Effector CD8-positive, alpha-beta T cell (primary cell): Measurements from ENCODE around the gene MAST3.
A peak's percentile ranks its signal among the peaks of the same experiment; 100 is the strongest.
"Not testable (repeated sequence)": the region's sequence is repeated elsewhere in the genome, so short reads cannot be mapped to it uniquely, and the experiment has no call there.

Experiments used
- DNase-seq: peaks from one replicate; lab custom pipeline; 2025; lab: John Stamatoyannopoulos, UW

The MAST3 gene

DNA sequence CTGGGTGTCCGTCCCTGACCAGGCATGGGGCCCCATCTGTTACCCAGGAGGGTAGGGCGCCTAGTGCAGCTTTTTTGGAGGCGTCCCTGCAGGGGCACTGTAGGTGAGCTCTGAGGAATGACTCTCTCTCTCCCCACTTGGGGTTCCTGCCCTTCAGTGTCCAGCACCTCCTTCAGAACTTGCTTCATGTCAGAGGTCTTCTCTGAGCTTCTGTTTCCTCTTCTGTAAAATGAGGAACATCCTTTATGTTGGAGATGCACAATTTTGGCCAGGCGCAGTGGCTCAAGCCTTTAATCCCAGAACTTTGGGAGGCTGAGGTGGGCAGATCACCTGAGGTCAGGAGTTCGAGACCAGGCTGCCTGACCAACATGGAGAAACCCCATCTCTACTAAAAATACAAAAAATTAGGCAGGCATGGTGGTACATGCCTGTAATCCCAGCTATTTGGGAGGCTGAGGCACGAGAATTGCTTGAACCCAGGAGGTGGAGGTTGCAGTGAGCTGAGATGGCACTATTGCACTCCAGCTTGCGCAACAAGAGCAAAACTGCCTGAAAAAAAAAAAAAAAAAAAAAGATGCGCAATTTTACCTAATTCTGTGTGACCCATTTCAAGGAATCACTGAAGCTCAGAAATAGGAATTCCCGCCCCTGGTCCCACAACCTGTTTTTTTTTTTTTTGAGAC lies 40.2 kb downstream of the MAST3 start:
- DNase-seq: no peak

DNA sequence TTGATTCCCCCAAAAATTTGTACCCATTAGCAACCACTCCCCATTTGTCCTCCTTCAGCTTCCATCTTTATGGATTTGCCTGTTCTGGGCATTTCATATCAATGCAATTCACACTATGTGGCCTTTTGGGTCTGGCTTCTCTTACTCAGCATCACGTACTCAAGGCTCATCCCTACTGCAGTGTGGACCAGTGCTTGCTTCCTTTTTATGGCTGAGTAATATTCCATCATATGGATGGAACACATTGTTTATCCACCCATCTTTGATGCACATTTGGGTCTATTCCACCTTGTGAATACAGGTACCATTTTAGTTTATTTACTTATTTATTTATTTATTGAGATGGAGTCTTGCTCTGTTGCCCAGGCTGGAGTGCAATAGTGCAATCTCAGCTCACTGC lies 42.9 kb downstream of the MAST3 start:
- DNase-seq: no peak

DNA sequence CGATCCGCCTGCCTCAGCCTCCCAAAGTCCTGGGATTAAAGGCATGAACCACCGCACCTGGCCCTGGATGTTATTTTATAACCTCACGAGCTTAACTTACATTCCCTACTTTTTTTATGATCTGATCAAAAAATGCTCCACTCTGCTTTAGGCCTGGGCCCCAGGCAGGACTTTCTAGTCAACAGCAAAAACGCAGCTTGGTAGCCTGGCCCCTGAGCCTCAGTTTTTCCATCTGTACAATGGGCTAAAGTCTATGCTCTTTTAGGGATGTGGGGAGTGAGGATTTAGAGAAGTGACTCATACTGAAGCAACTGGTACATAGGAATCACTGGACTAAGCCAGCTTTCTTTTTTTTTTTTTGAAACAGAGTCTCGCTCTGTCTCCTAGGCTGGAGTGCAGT lies 43.5 kb downstream of the MAST3 start:
- no peak for DNase-seq

DNA sequence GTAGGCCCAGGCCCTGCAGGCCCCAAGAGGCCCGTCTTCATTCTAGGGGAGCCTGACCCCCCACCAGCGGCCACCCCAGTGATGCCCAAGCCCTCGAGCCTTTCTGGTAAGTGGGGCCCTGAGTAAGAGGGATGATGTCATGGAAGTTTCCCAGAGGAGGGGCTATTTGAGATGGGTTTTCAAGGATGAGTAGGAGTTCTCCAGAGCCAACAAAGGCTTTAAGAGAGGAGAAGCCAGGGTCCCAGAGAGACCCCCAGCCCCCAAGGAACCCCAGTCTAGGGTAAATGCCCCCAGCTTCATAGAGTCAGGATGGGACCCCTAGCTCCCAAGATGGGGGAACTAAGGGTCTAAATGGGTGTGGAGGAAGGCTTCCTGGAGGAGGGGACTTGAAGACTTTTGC lies 46.3 kb downstream of the MAST3 start:
- DNase-seq: no peak

DNA sequence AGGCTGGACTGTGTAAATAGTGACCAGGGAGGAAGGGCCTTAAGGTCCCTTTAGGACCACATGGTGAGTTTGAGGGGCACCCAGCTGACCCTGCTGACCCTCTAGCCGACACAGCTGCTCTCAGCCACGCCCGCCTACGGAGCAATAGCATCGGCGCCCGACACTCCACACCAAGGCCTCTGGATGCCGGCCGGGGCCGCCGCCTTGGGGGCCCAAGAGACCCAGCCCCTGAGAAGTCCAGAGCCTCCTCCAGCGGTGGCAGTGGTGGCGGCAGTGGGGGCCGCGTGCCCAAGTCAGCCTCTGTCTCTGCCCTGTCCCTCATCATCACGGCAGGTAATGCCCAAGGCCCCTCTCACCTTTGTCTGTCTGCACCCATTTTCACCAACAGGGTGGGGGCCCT lies 46.8 kb downstream of the MAST3 start:
- no peak for DNase-seq

DNA sequence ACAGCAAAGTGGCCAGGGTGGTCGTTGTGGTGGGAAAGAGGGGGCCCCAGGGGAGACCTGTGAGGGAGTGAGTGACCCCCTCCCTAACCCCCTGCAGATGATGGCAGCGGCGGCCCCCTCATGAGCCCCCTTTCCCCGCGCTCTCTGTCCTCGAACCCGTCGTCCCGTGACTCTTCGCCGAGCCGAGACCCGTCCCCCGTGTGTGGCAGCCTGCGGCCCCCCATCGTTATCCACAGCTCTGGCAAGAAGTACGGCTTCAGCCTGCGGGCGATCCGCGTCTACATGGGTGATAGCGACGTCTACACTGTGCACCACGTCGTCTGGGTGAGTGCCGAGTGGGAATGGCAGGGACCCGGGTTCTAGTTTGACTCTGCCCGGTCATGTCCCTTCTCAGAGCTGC lies 47.3 kb downstream of the MAST3 start:
- DNase-seq: no peak

DNA sequence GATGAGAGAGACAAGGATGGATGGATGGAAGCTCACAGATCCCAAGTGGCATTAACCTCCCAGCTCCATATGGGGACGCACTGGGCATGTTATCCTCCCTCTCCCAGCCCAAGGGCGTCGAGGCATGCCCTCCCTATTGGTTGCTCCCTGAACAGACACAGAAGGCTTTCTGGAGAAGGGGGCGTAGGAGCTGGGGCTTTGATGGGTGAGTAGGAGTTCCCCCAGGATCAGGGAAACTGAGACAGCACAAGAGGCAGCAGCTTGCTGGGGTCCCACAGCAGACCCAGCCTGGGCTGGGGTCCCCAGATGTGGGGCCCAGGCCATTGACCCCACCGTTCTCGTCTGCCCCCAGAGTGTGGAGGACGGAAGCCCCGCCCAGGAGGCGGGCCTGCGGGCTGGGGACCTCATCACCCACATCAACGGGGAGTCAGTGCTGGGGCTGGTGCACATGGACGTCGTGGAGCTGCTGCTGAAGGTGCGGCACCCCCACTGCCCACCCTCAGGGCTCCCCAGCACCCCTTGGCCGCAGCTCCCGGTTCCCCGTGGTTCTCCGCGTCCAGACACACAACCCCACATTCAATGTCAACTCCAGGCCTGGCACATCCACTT lies 47.9 kb downstream of the MAST3 start:
- no peak for DNase-seq

DNA sequence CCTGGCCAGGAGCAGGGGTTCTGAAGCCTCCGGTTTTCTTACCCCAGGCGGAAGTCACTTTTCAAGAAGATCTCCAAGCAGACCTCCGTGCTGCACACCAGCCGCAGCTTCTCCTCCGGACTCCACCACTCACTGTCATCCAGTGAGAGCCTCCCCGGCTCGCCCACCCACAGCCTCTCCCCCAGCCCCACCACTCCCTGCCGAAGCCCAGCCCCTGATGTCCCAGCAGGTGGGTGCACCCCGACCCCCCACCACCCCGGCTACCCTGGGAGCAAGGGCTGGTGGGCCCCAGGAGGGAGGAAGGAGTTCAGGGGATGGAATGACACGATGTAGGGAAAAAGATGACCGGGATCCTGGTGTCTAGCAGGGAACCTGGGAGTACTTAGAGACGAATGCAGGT lies 49.8 kb downstream of the MAST3 start:
- DNase-seq: no peak

DNA sequence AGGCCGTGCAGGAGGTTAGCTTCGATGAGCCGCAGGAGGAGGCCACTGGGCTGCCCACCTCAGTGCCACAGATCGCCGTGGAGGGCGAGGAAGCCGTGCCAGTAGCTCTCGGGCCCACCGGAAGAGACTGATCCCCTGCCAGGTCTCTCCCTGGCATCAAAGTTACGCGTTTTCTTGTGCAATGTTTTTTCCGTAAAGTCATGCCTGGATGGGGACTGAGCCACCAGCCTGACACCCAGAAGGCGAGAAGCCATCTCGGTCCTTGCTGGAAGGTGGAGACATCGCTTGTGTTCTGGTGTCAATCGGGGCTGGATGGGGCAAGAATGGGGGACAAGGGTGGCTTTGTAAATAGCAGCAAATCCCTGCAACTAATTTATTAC lies 52.0 kb downstream of the MAST3 start:
- DNase-seq: no peak

DNA sequence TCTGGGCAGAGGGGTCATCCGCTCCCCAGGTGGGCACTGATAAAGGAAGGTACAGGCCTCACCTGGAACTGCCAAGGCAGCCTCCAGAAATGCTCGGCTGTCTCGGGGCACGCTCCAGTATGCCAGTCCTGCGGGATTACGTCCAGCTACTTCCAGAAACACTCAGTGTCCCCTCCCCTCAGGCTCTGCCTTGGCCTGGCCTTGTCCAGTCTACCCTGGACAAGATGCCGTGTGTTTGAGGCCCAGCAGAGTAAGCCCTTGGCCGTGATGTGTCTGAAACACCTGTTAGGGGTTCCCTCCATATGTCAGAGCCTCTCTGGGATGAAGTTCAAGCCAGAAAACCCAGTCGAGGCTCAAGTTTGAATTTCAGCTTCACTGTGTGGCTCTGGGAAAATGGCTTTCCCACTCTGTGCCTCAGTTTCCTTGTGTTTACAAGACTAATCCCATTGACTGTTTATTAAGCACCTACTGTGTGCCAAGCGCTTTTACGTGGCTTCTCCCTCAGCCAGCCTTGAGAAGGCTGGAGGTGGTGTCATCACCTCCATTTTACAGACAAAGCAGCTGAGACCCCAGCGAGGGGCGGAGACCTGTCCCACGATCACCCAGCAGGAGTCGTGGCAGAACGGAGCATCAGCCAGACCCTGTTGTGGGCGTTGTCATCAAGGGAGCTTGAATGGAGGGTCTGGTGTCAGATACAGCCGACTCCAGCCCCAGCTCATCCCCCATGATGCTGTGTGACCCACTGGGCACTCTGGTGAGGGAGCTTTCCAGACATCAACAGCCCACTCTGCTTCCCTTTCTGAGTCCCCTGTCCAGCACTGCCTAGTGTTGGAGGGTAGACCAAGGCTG lies 53.4 kb downstream of the MAST3 start:
- DNase-seq: no peak

DNA sequence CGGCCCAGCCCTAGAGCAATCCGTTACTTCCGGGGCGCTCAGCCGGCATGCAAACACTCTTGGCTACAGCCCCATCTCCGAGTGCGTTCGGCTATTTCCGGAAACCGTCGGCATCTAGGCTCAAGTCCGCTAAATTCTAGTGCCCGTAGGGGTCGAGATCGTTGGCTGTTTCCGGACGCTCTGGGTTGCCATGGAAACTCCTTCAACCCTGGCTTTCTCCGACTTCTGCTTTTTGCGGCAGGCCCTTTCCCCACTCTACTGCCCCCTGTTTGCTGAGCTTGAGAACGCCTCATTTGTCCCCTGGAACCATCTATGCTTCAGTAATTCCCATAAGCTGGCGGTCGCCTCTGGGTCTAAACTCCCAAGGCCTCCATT lies 54.9 kb downstream of the MAST3 start:
- DNase-seq: peak; percentile 97

DNA sequence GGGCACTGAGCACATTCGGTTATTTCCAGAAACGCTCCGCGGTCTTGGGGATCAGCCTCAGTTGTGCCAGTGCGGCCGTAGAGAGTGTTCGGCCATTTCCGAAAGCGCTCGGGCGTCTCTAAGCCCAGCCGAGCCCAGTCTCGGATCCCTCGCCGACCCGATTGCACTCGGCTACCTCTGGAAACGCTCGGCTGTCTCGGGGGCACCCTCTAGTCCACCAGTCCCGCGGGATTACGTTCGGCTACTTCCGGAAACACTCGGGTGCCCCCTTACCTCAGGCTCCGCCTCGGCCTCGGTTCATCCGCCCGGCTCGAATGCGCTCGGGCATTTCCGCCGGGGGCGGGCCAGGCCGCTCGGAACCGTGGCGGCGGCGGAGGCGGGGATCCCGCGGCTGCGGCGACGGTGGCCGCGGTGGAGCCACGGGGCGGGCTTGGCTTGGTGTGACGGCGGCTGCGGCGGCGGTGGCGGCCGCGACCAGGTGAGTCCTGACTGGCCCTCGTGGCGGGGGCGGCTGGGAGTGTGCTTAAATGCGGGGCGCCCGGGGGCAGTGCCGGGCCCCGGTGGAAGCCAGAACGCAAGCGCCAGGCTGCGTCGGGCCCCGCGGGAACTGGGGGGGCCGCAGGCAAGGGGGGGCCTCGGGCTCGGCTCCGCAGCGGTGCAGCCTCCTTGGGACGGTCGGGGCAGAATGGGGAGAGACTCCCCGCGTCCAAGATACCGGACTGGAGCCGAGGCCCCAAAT lies 55.4 kb downstream of the MAST3 start, which contains the start of gene PIK3R2:
Gene PIK3R2, plus strand, starts transcription at position 347 of the 739 bp plus-strand sequence. CDS start 2,717 bp downstream, outside the sequence.
- peak; percentile 100 for DNase-seq

DNA sequence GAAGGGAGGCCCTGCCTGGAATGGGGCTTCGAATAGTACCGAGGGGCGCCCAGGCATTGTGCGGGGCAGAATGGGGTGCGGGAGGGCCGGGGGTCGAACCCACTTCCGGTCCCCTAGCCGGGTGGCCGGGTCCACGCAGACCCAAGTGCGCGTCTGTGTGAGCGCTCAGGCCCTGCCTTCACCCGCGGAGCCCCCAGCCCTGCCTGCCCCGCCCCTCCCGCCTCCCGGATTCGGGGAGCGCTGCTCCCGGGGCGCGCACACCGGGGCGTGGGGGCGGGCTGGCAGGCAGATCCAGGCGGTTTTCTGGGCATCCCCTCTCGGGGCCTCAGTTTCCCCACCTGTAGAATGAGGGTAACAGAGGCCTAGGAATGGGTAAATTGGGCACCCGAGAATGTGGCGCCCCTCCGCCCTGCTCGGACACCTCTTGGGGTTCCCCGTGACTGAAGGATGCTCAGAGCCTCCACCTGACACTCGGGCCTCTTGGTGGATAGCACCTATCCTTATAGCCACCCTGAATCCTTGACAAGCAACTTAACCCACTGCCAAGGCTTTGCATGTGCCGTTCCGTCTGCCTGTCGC lies 56.1 kb downstream of the MAST3 start:
- DNase-seq: peak; percentile 40

DNA sequence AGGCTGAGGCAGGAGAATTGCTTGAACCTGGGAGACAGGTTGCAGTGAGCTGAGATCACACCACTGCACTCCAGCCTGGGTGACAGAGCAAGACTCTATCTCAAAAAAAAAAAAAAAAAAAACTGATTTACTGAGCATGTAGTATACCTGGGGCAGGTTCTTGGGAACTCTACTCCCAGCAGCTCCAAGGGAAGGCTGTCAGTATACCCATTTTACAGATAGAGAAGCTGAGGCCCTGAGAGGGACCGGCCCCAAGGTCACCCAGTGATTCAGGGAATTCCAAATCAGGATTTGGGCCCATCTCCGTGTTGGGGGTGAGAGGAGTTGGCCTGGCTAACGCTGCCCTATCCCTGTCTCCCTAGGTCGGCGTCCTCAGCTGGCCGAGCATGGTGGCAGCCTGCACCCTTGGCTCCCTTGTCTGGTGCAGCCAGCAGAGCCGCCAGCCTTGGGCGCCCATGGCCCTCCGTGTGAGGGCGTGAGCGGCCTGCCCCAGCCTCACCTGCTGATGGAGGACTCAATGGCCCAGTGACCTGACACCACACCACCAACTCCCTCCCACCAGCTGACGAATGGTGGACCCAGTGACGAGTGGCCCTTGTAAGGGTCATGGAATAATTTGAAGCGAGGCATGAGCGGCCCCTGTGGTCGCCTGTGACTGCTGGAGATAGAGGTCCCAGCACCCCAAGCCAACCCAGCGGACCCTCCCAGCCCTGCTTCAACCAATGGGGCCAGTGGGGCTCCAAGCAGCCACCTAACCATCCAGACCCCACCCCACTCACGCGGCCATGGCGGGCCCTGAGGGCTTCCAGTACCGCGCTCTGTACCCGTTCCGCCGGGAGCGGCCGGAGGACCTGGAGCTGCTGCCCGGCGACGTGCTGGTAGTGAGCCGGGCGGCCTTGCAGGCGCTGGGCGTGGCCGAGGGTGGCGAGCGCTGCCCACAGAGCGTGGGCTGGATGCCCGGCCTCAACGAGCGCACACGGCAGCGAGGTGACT lies 57.8 kb downstream of the MAST3 start:
- DNase-seq: no peak

DNA sequence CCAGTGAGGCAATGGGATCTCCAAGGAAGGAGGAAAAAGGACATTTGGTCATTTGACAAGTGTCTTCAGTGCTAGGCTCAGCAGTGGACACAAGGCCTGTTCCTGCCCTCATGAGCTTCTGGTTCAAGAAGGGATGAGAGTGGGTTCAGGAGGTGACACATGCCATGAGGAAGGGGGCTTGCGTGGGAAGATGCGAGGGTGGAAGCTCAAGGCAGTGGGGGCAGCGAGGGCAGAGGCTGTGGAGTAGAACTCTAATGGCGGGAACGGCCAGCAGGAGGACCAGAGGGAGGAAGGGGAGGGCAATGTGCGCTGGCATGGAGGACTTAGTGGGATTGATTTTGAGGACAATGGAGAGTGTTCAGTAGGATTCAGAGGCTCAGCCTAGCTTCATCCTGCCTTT lies 58.7 kb downstream of the MAST3 start:
- DNase-seq: no peak

DNA sequence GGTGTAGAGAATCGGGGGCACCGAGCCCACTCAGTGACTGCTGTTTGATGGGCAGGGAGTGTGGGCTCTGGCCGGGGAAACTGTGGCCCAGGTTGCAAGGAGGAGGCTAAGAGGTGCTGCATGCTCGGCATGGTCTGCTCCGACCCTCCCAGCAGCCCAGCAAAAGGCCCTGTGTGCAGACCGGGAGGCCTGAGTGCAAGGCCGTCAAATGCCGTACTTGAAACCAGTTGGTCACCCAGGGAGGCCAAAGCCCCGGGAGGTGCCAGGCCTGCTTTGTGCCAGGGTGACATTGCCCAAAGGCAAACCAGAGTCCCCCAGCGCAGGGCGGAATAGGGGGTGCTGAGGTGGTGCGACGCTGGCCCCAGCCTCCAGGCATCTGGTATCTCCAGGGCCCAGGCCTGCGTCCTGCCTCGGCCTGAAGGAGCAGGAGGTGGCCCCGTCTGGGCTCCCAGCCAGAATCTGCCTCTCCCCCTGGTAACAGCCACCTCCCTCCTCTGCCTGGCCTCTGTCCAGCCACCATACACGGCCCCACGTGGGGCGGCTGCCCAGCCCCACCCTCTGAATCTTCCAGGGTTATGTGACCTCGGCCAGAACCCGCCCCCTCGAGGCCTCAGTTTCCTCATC lies 59.4 kb downstream of the MAST3 start:
- DNase-seq: no peak

DNA sequence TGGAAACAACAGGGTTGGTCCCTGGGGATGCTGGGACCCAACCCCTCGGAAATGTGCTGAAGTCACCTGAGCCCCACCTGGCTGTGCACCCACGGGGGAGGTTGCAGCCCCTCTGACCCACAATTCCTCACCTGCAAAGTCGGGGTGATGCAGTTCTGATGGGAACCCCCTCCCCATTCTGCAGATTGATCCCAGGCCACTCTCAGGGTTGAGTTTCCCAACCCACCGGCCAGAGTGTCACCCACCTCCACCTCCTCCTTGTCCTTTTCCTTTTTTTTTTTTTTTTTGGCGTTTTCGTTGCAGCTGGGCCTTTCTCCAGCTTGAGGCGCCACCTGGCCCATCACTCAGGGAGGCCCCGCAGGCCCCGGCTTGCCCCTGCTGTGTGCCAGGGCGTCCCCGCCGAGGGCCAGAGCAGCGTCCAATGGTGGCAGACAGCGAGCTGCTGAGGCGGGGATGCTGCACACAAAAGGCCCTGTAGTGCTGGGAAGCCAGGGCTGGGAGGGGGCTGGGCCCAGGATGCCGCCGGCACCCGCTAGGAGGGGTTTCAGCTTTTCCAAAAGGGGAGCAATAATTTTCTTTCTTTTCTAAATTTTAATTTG lies 60.0 kb downstream of the MAST3 start:
- no peak for DNase-seq

DNA sequence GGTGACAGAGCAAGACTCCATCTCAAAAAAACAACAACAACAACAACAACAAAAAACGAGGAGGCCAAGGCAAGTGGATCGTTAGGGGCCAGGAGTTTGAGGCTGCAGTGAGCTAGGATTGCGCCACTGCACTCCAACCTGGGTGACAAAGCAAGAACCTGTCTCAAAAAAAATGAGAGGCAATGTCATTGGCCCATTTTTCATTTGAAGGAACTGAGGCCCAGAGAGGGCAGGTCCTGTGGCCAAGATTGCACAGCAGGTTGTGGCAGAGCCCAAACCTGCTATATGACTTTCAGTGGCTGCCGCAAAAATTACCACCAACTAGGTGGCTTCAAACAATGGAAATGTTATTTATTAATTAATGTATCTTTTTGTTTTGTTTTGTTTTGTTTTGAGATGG lies 60.9 kb downstream of the MAST3 start:
- DNase-seq: no peak

DNA sequence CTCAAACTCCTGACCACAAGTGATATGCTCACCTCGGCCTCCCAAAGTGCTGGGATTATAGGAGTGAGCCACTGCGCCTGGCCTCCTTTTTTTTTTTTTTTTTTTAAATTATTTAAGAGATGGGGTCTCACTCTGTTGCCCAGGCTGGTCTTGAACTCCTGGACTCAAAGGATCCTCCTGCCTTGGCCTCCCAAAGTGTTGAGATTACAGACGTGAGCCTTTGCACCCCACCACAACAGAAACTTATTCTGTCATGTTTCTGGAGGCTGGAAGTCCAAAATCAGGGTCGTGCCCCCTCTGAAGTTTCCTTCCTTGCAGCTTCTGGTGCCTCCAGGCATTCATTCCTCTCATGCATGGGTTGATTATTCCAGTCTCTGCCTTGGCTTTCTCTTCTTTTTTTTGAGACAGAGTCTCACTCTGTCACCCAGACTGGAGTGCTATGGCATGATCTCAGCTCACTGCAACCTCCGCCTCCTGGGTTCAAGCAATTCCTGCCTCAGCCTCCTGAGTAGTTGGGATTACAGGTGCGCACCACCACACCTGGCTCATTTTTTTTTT lies 61.6 kb downstream of the MAST3 start:
- not testable (repeated sequence) for DNase-seq

DNA sequence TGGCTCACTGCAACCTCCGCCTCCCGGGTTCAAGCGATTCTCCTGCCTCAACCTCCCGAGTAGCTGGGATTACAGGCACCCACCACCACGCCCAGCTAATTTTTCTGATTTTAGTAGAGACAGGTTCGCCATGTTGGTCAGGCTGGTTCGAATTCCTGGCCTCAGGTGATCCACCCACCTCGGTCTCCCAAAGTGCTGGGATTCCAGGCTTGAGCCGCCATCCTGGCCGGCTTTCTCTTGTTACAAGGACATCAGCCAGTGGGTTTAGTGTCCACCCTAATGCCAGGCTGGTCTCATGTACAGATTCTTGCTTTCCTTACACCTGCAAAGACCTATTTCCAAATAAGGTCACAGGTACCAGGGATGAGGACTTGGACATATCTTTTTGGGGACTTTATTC lies 62.2 kb downstream of the MAST3 start:
- DNase-seq: no peak
